Measurements from ENCODE around the gene HCN3. TPM values are rescaled to one million over a fixed set of nuclear protein-coding genes. Genes with fewer than 3 reads are reported as not detected.

The HCN3 gene
- total and polyA plus RNA-seq, 2 of the 13 experiments (the other 11 are each of a cell fraction or from before 2014, with no cell fraction given) = 2.4 to 10.2 TPM

GRCh38 chr1:155324717-155325602, 47.7 kb downstream of the HCN3 start (continued):
- TF ChIP-seq PITX1 (CRISPR knock-in tag; IDR thresholded peaks at IDR 0.05) (peak; percentile 20; the same call in 1 of the 2 replicates), SCMH1 (CRISPR knock-in tag; IDR thresholded peaks at IDR 0.05; ENCODE audit: borderline replicate concordance) (no peak), MIER3 (CRISPR knock-in tag; IDR thresholded peaks at IDR 0.05; ENCODE audit: borderline replicate concordance) (no peak), KIAA2018 (CRISPR knock-in tag; IDR thresholded peaks at IDR 0.05; ENCODE audit: borderline replicate concordance) (no peak), ATF1 (CRISPR knock-in tag; IDR thresholded peaks at IDR 0.05) (no peak), AKNA (CRISPR knock-in tag; IDR thresholded peaks at IDR 0.05; ENCODE audit: borderline replicate concordance) (0 out of 2 replicates have a peak, but pooled peaks have one; percentile 71), PHF20 (CRISPR knock-in tag; IDR thresholded peaks at IDR 0.05) (no peak), JARID2 (CRISPR knock-in tag; IDR thresholded peaks at IDR 0.05; ENCODE audit: insufficient replicate concordance) (no peak)
- TF ChIP-seq, protein P1, sequence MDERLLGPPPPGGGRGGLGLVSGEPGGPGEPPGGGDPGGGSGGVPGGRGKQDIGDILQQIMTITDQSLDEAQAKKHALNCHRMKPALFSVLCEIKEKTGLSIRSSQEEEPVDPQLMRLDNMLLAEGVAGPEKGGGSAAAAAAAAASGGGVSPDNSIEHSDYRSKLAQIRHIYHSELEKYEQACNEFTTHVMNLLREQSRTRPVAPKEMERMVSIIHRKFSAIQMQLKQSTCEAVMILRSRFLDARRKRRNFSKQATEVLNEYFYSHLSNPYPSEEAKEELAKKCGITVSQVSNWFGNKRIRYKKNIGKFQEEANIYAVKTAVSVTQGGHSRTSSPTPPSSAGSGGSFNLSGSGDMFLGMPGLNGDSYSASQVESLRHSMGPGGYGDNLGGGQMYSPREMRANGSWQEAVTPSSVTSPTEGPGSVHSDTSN (CRISPR knock-in tag; IDR thresholded peaks at IDR 0.05) = no peak
